Left lung (tissue), 10 donors: Measurements from ENCODE around the gene FRY. TPM values are rescaled to one million over a fixed set of nuclear protein-coding genes. Genes with fewer than 3 reads are reported as not detected.

Experiments
- ATAC-seq: fragments of 200-7000 bp; cut with Tn5 transposase; one replicate; pipeline ENCODE4 v1.9.1; 2020; ENCODE audit warnings: moderate library complexity
- DNase-seq, 4 donors: peaks; one replicate each; pipeline ENCODE4 v3.0.0-alpha.2; 2013 to 2020
- H3K27ac ChIP-seq, 2 donors: fragments of 200-600 bp; sonication (generic) in 1 of 2; one replicate each; pipeline versions ENCODE4 v1.5.0 to v1.8.0; 2020 to 2021
- H3K27me3 ChIP-seq, 2 donors: fragments of 200-600 bp; sonication (generic) in 1 of 2; one replicate each; pipeline versions ENCODE4 v1.5.0 to v1.8.0; 2020 to 2021
- H3K36me3 ChIP-seq, 2 donors: fragments of 200-600 bp; sonication (generic) in 1 of 2; one replicate each; pipeline versions ENCODE4 v1.5.0 to v1.8.0; 2020 to 2021
- H3K4me1 ChIP-seq, 2 donors: fragments of 200-600 bp; one replicate each; pipeline ENCODE4 v1.8.0; 2021
- H3K4me3 ChIP-seq, 2 donors: fragments of 200-600 bp; sonication (generic) in 1 of 2; one replicate each; pipeline versions ENCODE4 v1.5.0 to v1.8.0; 2020 to 2021; ENCODE audit warnings: mild to moderate bottlenecking in 1 of 2
- H3K9me3 ChIP-seq, 2 donors: fragments of 200-600 bp; sonication (generic) in 1 of 2; one replicate each; pipeline versions ENCODE4 v1.5.0 to v1.8.0; 2020 to 2021
- CTCF ChIP-seq, 2 donors: fragments of 200-600 bp; sonication (generic) in 1 of 2; IDR thresholded peaks; one replicate each; pipeline versions ENCODE4 v1.5.0 to v1.8.0; 2021; ENCODE audit warnings: antibody characterized with exemption in 2 of 2
- intact Hi-C, 2 donors: fragments of 100-400 bp; cut with DNase I; formaldehyde crosslinking; loops; one replicate each; pipeline versions ENCODE4 v1.11.2 to v1.14.2; 2022
- polyA plus RNA-seq, 6 donors: library from polyadenylated mRNA; unstranded; fragments of 120-200 nt; gene quantifications; one replicate each; pipeline ENCODE4 v1.2.1, GENCODE V29; 2013; ENCODE audit not compliant: insufficient read length in 6 of 6
- total RNA-seq, 2 donors: library from RNA; stranded (reverse); fragmentation: NEBNext Ultra II Directional; extraction: Animal tissue kit (Norgen Biotek cat#: 25700); gene quantifications; one replicate each; pipeline ENCODE4 v1.2.1, GENCODE V29; 2021
- donor health status: DM: no; HTN: yes; CAD: no.
- donor health status: DM: no; HTN: no; CAD: no.

FRY gene
- total and polyA plus RNA-seq, 8 donors = 41.6 to 53.4 (median 49.2) TPM

GRCh38 chr13:32257649-32258048 lies 226.1 kb downstream of the FRY start:
- Histone ChIP-seq H3K27me3 (no peaks in the 10 kb centered on the region), H3K36me3 (peaks cover 0 to 12% of the 10 kb centered on the region in 2 donors), H3K9me3 (no peaks in the 10 kb centered on the region), H3K27ac (no peak overlapping the region), H3K4me1 (peaks cover 10 to 20% of the 10 kb centered on the region in 2 donors), H3K4me3 (no peak overlapping the region)
- ATAC-seq (no peak), DNase-seq (no peak)
- intact Hi-C loops = no loop called here
- no peak for TF ChIP-seq CTCF (IDR thresholded peaks at IDR 0.05)

GRCh38 chr13:32259116-32259515 lies 227.5 kb downstream of the FRY start:
- Histone ChIP-seq H3K4me3 (no peak overlapping the region), H3K27ac (peak overlapping the region in 1 of 2 donors; percentile 26), H3K9me3 (no peaks in the 10 kb centered on the region), H3K4me1 (peaks cover 10 to 27% of the 10 kb centered on the region in 2 donors), H3K36me3 (peaks cover 0 to 26% of the 10 kb centered on the region in 2 donors), H3K27me3 (no peaks in the 10 kb centered on the region)
- intact Hi-C loops = no loop called here
- no peak for DNase-seq
- ATAC-seq = no peak
- no peak for TF ChIP-seq CTCF (IDR thresholded peaks at IDR 0.05)

GRCh38 chr13:32261567-32261966 lies 230.0 kb downstream of the FRY start:
- intact Hi-C loops = no loop called here
- ATAC-seq (peak; percentile 91), DNase-seq (peak in 2 of 4 donors; percentile 58 to 73)
- Histone ChIP-seq H3K4me3 (no peak overlapping the region), H3K4me1 (peaks cover 10 to 27% of the 10 kb centered on the region in 2 donors), H3K9me3 (no peaks in the 10 kb centered on the region), H3K36me3 (peaks cover 0 to 35% of the 10 kb centered on the region in 2 donors), H3K27ac (peak overlapping the region; percentile 57 to 60), H3K27me3 (no peaks in the 10 kb centered on the region)
- no peak for TF ChIP-seq CTCF (IDR thresholded peaks at IDR 0.05)

GRCh38 chr13:32262165-32262564 lies 230.6 kb downstream of the FRY start:
- H3K4me3 ChIP-seq = no peak overlapping the region
- TF ChIP-seq CTCF (IDR thresholded peaks at IDR 0.05) = no peak
- peaks cover 10 to 27% of the 10 kb centered on the region in 2 donors for H3K4me1 ChIP-seq
- peak overlapping the region; percentile 38 to 60 for H3K27ac ChIP-seq
- H3K9me3 ChIP-seq = no peaks in the 10 kb centered on the region
- peaks cover 0 to 41% of the 10 kb centered on the region in 2 donors for H3K36me3 ChIP-seq
- intact Hi-C loops = no loop called here
- no peak for DNase-seq
- ATAC-seq = no peak
- no peaks in the 10 kb centered on the region for H3K27me3 ChIP-seq

GRCh38 chr13:32262619-32263018 lies 231.0 kb downstream of the FRY start:
- Histone ChIP-seq H3K27ac (peak overlapping the region; percentile 38 to 60), H3K27me3 (no peaks in the 10 kb centered on the region), H3K9me3 (no peaks in the 10 kb centered on the region), H3K4me1 (peaks cover 10 to 27% of the 10 kb centered on the region in 2 donors), H3K4me3 (no peak overlapping the region), H3K36me3 (peaks cover 0 to 46% of the 10 kb centered on the region in 2 donors)
- no peak for TF ChIP-seq CTCF (IDR thresholded peaks at IDR 0.05)
- intact Hi-C loops = no loop called here
- DNase-seq (no peak), ATAC-seq (no peak)
